NOMO-1 (cell line): Measurements from ENCODE around the gene USP7.

Experiments
- DNase-seq, 2 experiments: peaks; one replicate each; lab custom pipeline; 2025; ENCODE audit not compliant: unreplicated experiment in 2 of 2; lab: John Stamatoyannopoulos, UW

Gene USP7

DNA sequence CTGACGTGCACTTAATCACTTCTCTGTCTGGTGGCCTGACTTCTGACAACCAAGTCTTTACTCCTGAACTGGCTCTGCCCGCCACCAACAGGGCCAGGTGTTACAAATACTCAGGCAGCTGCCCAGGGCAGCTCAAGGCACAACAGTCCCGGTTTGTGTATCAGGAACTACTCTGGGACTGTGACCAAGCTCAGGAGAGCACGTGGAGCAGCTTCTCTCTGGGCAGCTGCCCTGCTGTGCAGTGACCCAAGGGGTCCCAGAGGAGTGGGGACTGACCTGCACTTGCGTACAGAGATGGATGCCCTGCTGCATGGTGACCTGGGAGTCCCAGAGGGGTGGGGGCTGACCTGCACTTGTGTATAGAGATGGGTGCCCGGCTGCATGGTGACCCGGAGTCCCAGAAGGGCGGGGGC lies 59.7 kb downstream of the USP7 start:
- DNase-seq = no peak

DNA sequence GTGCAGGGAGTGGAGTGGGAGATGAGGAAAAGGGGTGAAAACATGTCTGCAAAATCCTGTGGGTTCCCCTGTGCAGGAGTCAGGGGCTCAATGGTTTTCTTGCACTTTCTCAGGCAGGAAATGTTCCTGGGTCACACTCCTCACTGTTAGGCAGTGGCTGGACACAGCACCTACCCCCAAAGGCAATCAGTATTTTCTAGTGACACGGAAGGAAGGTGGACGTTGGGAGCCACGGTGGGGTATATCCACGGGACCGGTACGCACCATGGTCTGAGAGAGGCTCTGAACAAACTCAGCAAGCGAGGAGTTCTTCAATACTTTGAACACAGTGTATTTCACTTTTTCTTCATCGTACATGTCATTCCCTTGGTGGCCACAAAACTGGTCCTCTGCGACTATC lies 60.7 kb downstream of the USP7 start:
- DNase-seq = no peak

DNA sequence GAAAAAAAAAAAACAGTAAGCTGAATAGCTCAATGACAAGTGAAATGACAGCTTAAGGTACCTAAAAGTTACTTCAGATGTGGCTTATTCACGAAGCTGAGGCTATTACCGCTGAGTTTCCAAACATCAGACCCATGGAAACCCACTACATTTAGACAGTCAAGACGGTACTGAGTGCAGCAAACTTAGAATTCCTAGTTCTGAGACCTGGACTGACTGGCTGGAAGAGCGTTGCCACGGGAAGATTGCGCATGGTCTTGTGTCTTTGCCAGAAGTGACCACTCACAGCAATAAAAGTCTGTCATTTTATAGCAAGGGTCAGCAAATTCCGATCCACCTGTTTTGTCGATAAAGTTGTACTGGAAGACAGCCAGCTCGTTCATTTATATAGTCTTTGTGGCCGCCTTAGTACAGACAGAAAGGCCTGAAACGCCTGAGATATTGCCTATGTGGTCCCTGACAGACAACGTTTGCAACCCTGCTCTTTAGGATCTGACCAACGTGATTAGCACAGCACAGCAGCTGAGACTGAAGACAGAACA lies 62.3 kb downstream of the USP7 start:
- DNase-seq = no peak

DNA sequence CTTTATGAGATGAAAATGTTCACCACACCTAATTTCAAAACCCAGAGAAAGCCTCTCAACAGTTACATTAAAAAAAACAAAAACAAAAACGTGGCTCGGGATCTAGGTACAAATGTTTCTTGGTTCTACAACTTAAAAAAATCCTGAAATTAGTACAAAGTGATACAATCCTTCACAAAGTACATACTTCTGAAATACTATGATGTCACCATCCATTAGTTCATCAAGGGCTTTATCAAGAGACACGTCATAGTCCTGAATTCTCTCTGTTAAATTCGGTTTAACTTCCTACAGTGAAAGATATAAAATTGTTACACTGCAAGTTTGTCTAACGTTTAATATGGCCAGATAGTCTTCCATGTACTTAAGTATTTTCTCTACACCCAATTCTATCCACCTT lies 63.4 kb downstream of the USP7 start:
- no peak for DNase-seq

DNA sequence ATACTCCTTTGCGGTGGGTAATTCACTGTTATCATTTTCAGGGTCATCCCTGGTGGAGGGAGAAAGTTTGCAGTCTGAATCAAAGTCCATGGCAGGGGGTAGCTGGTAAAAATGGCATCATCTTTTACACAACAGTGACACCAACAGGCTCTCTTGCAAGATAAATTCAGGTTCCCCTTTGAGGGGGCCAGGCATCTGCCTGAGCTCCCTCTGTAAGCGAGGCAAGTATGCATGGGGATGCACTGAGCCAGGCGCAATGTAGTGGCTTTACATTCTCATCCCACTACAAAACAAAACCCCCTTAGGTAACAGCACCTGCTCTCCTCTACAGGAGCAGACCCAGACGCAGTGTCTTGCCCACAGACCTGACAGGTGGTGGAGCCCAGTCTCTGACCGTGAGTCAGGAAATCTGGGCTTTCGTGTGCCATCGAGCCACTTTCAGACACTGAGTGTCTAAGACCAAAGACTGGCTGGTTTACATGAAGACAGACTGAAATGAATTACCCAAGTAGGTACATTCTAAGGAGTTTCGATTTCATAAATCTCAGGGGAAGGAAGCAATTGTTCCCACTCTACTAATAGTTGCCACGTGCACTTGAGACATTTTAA lies 63.9 kb downstream of the USP7 start:
- no peak for DNase-seq

DNA sequence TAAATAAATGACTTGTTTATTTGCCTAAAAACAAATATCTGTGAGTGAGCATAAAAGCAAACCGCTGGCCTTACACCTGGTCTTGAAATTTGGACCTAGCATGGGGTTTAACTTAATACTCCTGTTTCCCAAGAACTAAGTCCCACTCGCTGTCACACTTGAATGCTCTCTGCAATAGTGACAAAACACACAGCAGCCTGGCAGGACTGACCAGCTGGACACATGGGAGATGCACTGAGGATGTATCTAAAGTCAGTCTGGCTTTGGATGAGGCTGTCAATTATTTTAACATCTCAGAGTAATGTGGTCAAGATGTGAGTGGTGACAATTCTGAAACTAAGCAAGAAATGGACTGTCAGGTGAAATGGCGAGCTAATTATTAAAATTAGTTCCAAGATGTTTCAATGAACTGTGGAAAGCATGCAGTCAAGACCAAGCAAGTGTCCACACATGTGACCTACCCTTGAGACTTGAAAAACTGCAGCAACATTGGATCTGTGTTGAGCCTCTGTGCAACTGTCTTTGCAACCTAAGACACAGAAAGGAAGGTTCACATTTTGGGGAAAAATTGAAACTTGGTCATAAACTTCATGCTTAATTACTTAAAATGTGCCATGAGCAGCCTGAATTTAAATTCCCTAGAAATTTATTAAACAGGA lies 64.9 kb downstream of the USP7 start:
- DNase-seq = no peak

DNA sequence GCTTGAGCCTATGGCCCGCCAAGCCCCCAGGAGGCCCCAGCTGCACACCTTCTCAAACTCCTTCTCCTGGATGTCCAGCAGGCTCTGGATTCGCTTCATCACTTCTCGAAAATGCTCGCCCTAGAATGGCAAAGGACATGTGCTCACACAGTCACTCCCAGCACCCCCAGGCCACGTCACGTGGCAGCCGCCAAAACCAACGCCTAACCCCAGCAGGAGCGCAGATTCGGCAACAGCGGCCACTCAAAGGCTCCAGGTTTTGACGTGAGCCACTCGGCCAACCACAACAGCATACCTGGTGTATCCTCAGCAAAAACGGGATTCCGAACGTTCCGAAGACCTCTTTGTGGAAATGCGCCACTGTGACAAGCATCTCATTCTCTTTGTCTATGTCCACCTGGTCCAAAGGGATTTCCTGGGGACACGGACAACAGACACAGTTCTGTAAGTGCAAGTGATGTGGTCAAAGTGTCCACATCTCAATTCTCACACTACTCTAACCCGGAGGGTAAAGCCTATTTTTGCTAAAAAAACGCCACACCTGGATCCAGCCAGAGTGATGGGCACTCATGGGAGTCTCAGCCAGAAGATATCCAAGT lies 68.9 kb downstream of the USP7 start:
- no peak for DNase-seq

DNA sequence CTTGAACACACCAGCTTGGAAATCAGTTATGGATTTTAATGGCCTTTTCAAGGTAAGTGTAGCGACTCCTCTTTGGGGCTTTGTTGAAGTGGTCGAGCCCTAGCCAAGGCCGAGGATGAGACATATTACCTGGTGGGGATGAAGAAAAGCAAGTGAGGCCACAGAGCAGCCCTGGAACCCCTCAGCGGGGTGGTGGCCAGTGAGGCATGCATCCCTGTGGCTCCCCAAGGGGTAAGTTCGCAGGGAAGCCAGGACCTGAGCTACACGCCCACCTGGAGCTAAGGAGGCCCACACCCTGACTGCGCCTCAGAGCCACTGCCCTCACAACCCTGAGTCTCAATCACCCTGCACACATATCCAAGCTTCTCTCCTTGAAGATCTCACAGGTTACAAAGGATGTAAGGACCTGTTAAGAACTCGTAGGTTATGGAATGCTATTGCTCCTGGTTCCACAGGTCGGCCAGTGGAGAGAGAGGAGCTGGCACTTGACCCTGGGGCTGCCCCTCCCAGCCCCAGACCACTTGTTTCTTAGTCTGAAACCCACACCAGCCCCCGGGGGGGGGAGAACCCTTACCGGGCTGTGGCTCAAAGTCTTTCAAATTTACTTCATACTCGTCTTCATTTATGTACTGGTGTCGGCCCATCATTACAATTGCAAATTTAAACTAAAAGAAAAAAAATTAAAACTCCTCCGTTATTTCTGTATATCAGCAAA lies 69.6 kb downstream of the USP7 start:
- DNase-seq = no peak

DNA sequence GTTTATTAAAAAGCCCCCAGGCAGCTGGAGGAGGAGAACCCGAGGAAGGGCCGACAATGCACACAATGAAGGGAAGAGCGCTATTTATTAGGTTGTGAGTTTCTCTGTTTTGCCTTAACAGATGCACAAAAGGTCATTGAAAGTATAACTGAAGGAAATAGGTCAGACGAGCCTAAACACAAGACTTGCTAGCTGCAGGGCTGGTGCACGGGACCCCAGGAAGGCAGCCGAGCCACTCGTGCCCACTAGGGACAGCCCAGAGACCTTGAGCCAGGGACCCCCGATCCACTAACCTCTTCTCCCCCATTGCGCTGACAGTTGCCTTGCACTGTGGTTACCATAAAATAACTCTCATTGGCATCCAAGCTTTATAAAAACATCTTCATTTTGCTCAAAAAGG lies 70.3 kb downstream of the USP7 start:
- no peak for DNase-seq

DNA sequence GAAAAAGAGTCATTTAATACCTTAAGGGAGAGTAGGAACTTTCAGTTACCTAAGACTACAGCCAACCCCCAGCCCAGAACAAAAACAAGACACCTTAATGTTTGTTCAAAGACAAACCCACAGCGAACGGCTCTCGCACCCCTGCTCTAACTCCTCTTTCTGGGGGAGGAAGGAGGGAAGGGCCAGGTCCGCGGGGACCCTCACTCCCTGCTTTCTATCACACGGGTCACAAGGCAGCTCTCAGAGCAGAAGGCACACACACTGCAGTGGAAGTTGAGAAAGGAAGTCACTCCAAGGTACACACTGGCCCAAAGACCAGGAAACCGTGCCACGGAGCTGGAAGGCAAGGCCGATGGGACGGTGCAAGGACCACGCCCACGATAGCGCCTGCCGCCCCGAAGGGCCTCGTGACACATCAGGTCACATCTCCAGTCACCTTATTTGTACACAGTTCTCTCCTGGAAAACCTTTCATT lies 71.6 kb downstream of the USP7 start:
- no peak for DNase-seq

DNA sequence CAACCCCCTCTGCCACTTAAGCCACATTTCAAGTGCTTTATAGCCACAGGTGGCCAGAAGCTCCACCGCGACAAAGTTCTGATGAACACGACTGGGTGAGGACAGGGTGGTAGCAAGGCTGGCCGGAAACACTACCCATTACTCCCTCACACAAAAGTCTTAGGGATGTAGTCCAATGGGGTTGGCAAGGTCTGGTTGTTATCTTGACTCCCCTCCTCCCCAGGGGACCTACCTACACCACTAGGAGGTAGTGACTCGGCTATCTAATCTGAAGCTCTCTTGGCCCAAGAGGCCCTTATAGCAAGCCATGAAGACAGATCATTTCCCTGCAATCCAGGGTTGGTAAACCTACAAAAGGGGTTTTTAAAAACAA lies 73.2 kb downstream of the USP7 start:
- DNase-seq = no peak

DNA sequence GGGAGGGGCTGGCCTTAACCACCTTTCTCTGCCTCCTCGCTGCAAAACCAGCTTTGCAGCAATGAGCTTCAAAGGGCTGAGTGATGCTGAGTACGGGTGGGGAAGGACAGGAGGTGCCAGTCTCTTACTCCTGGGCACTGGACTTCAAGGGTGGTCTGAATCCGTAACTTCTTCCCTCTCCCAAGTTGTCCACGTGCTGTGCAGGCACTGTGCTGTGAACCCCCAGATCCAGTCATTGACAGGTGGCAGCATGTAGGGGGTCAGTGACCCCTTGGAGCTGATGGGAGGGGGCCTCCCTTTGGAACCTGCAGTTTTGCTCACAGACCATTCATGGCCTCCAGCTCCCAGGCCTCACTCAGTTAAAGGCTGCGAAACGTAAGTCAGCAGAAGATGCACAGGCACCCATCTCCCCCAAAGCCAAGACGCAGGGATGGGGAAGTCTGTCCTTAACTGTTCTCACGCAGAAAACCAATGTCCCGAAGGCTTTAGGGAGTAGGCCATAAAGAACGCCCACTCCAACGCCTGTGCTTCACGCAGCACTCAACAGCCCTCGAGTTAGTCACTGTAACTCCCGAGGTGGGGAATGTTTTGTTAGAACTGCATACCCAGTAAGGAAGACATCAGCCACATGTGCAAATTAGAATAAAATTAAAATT lies 73.7 kb downstream of the USP7 start:
- no peak for DNase-seq

DNA sequence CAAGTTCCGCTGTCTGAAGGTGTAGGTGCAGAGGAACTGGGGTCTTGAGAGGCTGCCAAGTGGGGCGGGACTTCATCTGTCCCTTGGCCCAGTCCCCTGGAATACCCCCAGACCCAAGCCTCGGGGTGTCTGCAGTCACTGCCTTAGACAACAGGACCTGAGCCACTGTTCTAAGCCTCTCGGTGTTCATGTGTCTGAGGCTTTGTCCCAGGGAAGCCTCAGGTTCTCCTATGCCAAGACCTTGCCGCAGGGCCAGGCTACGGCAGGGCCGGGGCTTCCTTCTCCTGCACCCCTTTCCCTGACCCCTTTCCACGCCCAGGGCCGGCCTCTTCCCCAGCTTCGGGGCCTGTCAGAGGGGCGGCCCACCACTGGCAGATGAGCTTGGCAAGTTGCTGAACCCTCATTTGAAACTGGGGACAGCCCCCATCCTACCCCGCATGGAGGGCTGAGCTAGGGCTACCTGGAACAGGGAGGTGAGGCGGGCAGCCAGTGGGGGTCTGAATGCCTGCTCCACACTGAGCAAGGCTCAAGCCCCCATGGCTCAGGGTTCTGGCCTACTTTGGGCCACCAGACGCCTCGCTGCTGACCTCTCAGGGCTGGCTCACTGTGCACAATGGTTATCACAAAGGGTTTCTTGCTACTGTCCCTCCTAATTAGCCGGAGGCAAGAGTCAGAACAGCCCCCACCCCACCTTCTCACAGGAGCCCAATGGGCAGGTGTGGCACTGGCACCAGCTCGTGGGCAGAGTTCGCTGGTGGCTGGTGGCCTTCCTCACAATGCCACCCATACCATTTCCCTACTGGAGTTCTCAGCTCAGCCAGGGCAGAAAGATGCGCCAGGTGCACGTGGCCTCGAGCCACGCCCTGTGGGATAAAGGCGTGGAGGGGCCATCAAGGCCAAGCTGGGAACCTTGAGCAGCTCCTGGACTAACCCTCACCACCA lies 74.5 kb downstream of the USP7 start:
- DNase-seq = no peak

DNA sequence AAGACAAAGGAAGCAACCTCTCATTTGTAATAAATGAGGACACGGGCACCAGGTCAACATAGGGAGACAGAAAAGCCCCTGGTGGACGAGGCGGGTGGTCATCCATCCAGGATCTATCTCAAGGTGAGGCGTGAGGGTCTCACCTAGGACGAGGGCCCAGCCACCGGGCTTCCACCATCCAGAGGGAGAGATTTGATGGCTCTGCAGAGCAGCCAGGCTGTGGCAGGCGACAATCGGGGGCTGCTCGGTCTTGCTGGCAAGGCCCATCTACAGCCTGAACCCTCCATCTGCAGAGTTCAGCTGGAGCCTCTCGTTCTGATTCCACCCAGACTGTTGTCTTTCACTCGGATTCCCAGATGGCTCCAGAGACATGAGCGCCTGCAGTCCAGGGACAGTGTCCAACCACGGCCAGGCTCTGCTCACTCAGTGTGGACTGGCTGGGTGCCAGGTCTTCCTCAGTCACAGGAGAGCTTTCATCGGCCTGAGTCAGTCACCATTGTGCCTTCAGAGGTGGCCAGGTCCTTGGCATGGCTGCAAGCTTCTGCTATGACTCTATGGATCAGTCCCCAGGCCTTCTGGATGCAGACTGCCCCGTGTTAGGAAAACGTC lies 75.7 kb downstream of the USP7 start:
- no peak for DNase-seq

DNA sequence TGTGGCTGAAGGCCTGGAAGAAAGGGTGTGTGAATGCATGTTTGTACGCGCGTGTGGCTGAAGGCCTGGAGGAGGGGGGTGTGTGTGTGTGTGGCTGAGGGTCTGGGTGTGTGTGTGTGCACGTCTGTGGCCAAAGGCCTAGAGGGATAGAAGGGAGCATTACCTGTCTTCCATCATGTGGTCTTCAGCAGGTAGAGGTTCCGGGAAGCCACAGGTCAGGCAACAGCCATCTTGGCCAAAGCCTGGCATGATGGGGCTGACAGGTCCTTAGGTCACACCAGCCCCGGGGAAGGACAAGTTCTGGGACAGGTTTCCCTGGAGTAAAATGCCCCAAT lies 76.3 kb downstream of the USP7 start:
- DNase-seq = no peak

DNA sequence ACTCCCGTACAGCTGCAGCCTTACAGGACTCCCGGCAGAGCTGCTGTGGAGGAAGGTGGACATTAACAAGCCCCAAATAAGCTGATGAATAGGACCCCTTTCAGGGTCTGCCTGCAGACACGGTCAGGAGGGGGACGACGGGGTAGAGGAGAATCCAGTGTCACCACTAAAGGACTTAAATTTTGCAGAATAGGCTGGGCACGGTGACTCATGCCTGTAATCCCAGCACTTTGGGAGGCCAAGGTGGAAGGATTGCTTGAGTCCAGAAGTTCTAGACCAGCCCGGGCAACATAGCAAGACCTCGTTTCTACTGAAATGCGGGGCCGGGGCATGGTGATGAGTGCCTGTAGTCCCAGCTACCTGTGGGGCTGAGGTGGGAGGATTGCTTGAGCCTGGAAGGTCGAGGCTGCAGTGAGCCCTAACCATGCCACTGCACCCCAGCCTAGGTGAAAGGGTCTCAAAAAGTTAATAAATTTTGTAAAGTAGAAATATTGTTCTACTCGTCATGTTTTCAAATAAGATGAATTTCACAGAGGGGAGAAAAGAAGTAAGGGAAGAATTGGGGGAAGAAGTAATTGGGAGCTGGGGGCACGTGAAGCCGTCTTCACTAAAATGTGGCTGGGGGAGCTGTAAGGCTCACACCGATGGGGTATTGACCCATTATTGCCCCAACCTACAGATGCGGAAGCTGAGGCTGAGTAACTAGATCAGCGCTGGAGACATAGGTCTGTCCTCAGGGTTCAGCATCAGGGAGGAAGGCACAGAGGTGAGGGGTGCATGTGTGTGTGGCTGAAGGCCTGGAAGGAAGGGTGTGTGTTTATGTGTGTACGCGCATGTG lies 76.9 kb downstream of the USP7 start:
- no peak for DNase-seq

DNA sequence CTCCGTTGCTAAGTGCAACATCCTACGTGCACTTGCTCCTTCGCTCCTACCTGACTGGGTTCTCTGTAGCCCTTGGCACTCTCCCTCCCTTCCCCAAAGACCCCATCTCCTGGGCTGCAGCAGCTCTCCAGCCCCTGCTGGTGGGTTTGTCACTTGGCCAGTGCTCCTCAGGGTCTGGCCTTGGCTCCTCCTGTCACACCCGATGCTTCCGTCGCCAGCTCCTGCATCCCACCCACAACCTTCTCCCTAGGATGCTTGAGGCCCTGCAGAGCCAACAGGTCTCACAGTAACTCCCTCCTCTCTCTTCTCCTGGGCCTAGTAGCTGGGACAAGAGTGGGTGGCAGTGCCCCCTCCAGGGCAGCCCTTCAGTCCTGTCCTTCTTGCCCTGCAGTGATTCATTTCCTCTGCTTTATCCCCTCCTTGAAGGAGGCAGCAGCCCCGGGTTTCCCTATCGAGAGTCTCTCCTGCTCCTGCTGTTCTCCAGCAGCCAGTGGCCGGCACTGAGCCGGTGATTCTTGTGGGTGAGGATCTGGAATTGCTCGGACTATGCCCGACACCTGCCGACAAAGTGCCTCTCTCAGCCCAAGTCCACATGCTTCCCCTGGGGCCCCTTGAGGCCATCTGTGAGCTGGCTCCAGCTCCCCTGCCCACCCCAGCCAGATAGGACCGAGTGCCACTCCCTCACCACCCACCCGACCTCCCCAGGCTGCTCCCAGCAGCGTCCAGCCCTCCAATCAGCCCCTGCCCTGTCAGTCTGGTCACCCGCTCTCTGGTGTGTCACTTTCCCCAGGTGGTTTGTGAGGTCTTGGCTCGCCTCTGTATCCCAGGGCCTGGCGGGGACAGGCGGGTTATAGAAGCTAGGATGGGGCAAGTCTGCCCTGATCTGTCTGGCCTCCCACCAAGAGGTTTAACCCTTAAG lies 77.8 kb downstream of the USP7 start:
- DNase-seq = no peak
